ENCODE measurements around the gene CYP2S1.
"Not testable (repeated sequence)": the region's sequence is repeated elsewhere in the genome, so short reads cannot be mapped to it uniquely, and the experiment has no call there.

DNA sequence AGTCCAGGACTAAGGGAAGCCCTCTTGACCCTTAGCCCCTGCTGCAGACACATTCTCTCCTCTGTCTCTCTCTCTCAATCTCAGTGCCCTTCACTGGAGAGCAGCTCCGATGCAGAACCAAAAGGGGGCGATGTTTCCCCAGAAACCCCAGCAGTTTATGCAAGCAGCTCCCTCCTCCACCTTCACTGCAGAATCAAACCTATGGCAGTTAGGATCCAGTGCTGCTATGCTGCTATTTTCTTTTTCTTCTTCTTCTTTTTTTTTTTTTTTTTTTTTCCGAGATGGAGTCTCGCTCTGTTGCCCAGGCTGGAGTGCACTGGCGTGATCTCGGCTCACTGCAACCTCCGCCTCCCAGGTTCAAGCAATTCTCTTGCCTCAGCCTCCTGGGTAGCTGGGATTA is 11.3 kb downstream of the CYP2S1 start:
- TF ChIP-seq, protein P1, sequence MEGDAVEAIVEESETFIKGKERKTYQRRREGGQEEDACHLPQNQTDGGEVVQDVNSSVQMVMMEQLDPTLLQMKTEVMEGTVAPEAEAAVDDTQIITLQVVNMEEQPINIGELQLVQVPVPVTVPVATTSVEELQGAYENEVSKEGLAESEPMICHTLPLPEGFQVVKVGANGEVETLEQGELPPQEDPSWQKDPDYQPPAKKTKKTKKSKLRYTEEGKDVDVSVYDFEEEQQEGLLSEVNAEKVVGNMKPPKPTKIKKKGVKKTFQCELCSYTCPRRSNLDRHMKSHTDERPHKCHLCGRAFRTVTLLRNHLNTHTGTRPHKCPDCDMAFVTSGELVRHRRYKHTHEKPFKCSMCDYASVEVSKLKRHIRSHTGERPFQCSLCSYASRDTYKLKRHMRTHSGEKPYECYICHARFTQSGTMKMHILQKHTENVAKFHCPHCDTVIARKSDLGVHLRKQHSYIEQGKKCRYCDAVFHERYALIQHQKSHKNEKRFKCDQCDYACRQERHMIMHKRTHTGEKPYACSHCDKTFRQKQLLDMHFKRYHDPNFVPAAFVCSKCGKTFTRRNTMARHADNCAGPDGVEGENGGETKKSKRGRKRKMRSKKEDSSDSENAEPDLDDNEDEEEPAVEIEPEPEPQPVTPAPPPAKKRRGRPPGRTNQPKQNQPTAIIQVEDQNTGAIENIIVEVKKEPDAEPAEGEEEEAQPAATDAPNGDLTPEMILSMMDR (conservative IDR thresholded peaks at IDR 0.05; ENCODE audit: low read length) = peak; percentile 82
- TF ChIP-seq EZH2phosphoT487 (IDR thresholded peaks at IDR 0.05; ENCODE audit: borderline replicate concordance, low read depth, low read length) = not testable (repeated sequence)

Data from OCI-LY7 (cell line).